Measurements from ENCODE around the gene GAD2. TPM values are rescaled to one million over a fixed set of nuclear protein-coding genes. Genes with fewer than 3 reads are reported as not detected.

Gene GAD2
- total RNA-seq, 1 donor from 2014 or later, result not detected

DNA sequence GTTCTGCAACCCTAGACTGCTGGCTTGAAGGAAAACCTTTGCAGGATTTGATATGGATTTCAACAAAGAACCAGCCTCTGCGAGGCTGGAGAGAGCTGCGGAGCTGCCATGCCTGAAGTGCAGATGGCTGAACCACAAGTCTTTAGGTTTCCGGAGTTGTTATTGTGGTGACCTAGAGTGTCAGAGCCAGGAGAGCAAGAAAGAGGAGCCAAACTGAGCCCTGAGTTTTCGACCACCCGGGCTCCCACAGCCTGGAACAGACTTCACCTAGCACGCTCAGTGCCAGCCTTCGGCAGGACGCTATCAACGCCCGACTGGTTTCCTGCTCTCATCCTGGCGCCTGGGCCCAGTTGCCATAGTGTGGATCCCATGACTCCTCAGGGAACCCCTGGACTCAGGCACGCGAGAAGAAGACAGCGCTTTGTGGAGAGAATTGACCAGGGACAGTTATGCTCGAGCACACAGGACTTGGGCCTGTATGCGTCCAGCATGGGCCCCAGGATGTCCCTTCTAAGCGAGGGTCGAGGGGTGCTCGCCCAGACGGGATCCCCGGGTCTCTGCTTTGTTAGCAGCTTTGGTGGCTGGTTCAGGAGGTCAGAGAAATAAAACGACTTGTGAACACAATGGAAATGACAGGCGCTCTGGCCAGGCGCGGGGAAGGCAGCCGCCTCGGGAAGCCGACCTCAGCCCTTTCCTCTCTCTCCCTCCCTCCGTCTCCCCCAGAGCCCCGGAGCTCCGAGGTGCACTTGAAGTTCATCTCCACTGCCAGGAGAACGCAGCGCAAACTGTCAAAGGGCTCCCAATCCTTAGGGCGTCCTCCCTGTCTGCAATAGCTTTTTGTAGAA, 1.8 kb upstream of the GAD2 start:
- H3K27ac ChIP-seq, result no peak overlapping the region
- no peaks in the 10 kb centered on the region for H3K9me3 ChIP-seq
- no peak for TF ChIP-seq POLR2A (IDR thresholded peaks at IDR 0.05)
- TF ChIP-seq, protein P1, sequence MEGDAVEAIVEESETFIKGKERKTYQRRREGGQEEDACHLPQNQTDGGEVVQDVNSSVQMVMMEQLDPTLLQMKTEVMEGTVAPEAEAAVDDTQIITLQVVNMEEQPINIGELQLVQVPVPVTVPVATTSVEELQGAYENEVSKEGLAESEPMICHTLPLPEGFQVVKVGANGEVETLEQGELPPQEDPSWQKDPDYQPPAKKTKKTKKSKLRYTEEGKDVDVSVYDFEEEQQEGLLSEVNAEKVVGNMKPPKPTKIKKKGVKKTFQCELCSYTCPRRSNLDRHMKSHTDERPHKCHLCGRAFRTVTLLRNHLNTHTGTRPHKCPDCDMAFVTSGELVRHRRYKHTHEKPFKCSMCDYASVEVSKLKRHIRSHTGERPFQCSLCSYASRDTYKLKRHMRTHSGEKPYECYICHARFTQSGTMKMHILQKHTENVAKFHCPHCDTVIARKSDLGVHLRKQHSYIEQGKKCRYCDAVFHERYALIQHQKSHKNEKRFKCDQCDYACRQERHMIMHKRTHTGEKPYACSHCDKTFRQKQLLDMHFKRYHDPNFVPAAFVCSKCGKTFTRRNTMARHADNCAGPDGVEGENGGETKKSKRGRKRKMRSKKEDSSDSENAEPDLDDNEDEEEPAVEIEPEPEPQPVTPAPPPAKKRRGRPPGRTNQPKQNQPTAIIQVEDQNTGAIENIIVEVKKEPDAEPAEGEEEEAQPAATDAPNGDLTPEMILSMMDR (IDR thresholded peaks at IDR 0.05), result no peak
- TF ChIP-seq POLR2AphosphoS5 (IDR thresholded peaks at IDR 0.05; ENCODE audit: insufficient read depth in 1 of 2, low read depth in 1 of 2), result no peak
- no peak for DNase-seq (ENCODE audit: extremely low spot score in 2 of 2)
- peaks cover 35% of the 10 kb centered on the region for H3K4me1 ChIP-seq
- no peak overlapping the region for H3K4me3 ChIP-seq
- intact Hi-C loops (cut with DNase I), result no loop called here
- peaks cover 14% of the 10 kb centered on the region for H3K27me3 ChIP-seq
- H3K36me3 ChIP-seq, result no peaks in the 10 kb centered on the region

DNA sequence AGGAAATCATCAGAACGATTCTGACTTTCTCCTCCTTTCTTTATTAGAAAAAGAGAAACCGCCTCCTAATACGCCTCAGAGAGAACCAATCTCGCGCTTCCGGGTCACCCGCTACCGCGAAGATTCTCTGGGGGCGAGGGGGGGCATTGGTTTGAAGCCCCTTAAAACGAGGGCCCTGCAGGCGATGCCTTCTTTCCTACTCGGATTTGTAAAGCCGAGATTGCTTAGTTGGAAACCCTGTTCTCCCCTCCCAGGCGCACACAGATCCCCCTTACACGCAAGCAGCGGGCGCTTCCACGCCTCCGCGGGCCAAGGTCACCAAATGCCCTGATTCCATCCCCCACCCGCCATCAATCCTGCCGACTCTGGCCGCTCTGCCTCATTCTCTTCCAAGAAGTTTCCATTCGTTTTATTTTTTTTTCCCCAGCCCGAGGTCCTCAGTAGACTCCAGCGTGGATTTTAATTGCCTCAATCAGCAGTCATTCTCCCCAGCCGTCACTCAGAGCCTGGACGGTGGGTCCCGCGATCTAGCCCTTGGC, 1.1 kb upstream of the GAD2 start:
- peak overlapping the region; percentile 6 to 13 for H3K4me3 ChIP-seq

DNA sequence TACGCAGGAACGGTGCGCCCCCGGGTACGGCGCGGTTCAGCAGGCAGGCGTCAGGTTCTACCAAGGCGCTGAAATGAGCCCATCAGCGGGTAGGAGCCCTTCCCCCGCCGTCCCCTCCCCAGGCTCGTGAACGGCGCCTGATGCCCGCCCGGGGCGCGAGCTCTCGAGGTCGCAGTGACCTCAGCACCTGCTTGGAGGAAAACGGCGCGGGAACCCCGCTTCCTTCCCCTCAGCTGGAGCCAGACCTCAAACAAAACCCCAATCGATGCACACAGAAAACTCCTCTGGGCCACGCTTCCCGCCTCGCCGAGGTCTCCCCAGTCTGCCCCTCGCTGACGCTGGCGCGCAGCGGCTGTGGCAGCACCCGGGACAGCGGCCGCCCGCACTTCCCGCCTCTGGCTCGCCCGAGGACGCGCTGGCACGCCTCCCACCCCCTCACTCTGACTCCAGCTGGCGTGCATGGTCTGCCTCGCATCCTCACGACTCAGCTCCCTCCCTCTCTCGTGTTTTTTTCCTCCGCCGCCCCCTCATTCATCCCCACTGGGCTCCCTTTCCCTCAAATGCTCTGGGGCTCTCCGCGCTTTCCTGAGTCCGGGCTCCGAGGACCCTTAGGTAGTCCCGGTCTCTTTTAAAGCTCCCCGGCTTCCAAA, 514 bp upstream of the GAD2 start:
- Histone ChIP-seq H3K4me3 (peak overlapping the region; percentile 6 to 13), H3K36me3 (no peaks in the 10 kb centered on the region), H3K27ac (no peak overlapping the region), H3K9me3 (no peaks in the 10 kb centered on the region), H3K27me3 (peaks cover 14% of the 10 kb centered on the region), H3K4me1 (peaks cover 35% of the 10 kb centered on the region)
- no peak for TF ChIP-seq POLR2A (IDR thresholded peaks at IDR 0.05)
- no peak for TF ChIP-seq POLR2AphosphoS5 (IDR thresholded peaks at IDR 0.05; ENCODE audit: insufficient read depth in 1 of 2, low read depth in 1 of 2)
- TF ChIP-seq, protein P1 (IDR thresholded peaks at IDR 0.05), result no peak
- no peak for DNase-seq (ENCODE audit: extremely low spot score in 2 of 2)
- intact Hi-C loops (cut with DNase I), result no loop called here

More for the DNA sequence above, 1.1 kb upstream of the GAD2 start:
- Histone ChIP-seq H3K36me3 (no peaks in the 10 kb centered on the region), H3K4me1 (peaks cover 35% of the 10 kb centered on the region), H3K9me3 (no peaks in the 10 kb centered on the region), H3K27me3 (peaks cover 14% of the 10 kb centered on the region), H3K27ac (no peak overlapping the region)
- TF ChIP-seq POLR2AphosphoS5 (IDR thresholded peaks at IDR 0.05; ENCODE audit: insufficient read depth in 1 of 2, low read depth in 1 of 2) (no peak), POLR2A (IDR thresholded peaks at IDR 0.05) (no peak)
- TF ChIP-seq, protein P1 (IDR thresholded peaks at IDR 0.05), result no peak
- intact Hi-C loops (cut with DNase I), result no loop called here
- DNase-seq (ENCODE audit: extremely low spot score in 2 of 2), result no peak

DNA sequence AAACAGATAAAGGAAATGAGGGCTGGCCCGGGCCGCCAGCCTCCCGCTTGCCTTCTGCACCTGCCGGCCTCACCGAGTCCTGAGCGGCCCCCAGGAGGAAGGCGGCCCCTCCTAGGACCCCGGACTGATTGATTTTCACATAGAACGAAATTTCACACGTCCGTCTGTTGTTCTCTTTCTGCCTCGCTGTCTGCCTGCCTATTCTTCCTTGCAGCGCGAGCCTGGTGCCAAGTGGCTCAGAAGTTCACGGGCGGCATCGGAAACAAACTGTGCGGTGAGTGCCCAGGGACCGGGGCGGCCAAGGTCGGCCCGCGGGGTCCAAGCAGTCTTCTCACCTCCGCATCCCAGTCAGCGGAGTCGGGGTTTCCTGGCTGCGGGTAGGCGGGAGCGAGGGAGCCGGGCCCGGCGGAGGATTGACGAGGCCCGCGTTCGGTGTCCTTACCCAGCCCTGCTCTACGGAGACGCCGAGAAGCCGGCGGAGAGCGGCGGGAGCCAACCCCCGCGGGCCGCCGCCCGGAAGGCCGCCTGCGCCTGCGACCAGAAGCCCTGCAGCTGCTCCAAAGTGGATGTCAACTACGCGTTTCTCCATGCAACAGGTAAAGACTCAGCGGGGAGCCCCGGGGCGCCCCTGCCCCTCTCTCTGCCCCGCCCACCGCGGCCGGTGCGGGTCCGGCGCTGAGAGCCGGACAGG, 967 bp downstream of the GAD2 start:
- intact Hi-C loops (cut with DNase I), result no loop called here
- Histone ChIP-seq H3K27ac (no peak overlapping the region), H3K36me3 (no peaks in the 10 kb centered on the region), H3K4me1 (peaks cover 35% of the 10 kb centered on the region), H3K9me3 (no peaks in the 10 kb centered on the region), H3K4me3 (no peak overlapping the region), H3K27me3 (peaks cover 10% of the 10 kb centered on the region)
- TF ChIP-seq POLR2A (IDR thresholded peaks at IDR 0.05) (no peak), POLR2AphosphoS5 (IDR thresholded peaks at IDR 0.05; ENCODE audit: insufficient read depth in 1 of 2, low read depth in 1 of 2) (no peak)
- TF ChIP-seq, protein P1 (IDR thresholded peaks at IDR 0.05), result no peak
- DNase-seq (ENCODE audit: extremely low spot score in 2 of 2), result no peak
